Measurements from ENCODE around the gene WBP2.

WBP2 gene

DNA sequence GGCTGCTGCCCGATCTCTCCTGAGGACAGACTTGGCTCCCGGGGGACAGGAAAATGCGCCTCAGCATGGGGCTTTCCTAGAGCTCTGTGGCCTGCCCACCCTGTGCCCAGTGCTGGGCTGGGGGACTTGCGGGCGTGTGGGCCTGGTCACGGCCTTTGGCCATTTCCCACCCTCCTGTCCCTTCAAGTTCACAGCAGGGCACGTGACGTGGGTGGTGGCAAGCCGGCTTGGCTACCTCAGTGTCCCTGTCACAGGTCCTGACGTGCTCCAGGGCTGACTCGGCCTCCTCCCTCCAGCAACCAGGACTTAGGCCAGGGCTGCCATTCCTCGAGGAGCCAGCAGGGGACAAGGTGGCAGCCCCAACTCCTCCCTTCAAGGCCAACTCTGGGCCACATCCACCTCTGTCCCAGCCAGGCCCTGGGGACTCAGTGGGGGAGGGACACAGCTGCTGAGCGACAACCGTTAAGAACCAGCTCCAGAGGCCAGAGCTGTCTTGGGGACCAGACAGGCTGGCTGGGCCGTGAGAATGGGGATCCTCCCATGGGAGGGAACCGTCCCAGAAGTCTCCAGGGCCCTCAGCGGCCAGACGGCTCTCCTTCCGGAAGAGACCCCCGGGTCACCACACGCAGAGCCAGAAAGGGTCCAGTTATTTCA, 9.9 kb downstream of the WBP2 start:
- peak; percentile 64 to 67 for DNase-seq (ENCODE audit: low read depth in 2 of 2)

DNA sequence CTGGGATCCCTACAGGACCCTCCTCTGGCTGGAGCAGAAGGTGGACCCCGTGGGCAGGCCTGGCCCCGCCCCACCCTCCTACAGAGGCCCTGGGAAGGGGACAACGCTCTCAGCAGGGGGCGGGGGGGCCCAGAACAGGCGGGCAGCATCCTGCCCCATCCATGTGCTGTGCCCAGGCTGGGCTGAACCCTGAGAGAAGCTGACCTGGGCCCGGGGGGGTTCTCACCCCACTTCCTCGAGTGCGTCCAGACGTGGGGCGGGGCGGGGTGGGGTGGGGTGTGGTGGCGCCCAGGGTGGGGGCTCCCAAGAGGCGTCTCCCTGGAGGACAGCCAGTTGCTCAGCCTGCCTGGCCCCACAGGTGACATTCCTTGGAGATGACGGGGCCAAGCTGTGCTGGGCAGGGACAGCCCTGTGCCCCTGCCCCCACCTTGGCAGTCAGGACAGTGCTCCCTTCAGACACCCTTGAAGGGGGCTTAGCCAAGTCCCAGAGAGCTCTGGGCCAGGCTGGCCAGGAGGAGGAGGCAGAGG, 10.5 kb downstream of the WBP2 start:
- DNase-seq (ENCODE audit: low read depth in 2 of 2), result no peak

GRCh38 chr17:75843577-75844529, 11.3 kb downstream of the WBP2 start, which contains the start of gene UNC13D:
Gene UNC13D, minus strand, starts transcription at chr17:75844404. Its CDS starts 67 bp downstream, at chr17:75844337.
- no peak for DNase-seq (ENCODE audit: low read depth in 2 of 2)

GRCh38 chr17:75842963-75843576, 12.1 kb downstream of the WBP2 start:
- DNase-seq (ENCODE audit: low read depth in 2 of 2), result no peak

- DNase-seq (ENCODE audit: low read depth in 2 of 2), result no peak
Measured at GRCh38 chr17:75842411-75842810, 12.7 kb downstream of the WBP2 start.

- DNase-seq (ENCODE audit: low read depth in 2 of 2), result no peak
Measured at GRCh38 chr17:75840799-75841164, 14.4 kb downstream of the WBP2 start.

GRCh38 chr17:75839942-75840798, 15.0 kb downstream of the WBP2 start:
- no peak for DNase-seq (ENCODE audit: low read depth in 2 of 2)

DNA sequence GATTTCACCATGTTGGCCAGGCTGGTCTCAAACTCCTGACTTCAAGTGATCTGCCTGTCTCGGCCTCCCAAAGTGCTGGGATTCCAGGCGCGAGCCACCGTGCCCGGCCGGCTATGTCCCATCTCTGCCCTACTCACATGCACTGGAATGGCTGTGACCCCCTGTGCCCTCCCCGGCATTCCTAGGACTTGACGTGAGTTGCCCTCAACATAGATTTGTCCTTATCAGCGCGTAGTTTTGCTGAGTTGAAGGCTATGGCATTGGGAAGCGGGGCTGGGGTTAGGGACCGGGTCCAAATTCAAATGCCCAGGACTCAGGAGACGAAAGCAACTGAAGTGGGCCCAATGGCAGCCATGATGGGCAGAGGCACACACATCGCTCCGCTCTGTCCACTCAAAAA, 16.7 kb downstream of the WBP2 start:
- no peak for DNase-seq (ENCODE audit: low read depth in 2 of 2)

GRCh38 chr17:75837899-75838298, 17.2 kb downstream of the WBP2 start:
- no peak for DNase-seq (ENCODE audit: low read depth in 2 of 2)

DNA sequence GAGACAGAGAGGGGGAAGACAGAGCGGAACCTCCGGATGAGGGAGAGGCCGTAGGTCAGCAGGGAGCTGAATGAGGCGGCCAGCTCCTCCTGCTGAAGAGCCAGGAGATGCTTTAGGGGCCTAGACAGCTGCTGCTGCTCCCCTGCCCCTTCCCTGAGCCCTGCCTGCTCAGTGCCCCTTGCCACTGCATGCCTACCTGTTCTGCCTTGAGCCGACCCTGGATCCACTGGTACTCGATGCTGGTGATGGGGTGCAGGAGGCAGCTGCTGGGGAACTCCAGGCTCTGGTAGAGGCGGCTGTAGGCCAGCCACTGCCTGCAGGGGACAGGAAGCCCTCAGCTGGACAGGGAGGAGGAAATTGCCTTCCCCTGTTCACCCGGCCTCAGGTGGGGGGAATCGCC, 18.5 kb downstream of the WBP2 start:
- no peak for DNase-seq (ENCODE audit: low read depth in 2 of 2)

GRCh38 chr17:75835654-75835987, 19.5 kb downstream of the WBP2 start:
- DNase-seq (ENCODE audit: low read depth in 2 of 2), result no peak

DNA sequence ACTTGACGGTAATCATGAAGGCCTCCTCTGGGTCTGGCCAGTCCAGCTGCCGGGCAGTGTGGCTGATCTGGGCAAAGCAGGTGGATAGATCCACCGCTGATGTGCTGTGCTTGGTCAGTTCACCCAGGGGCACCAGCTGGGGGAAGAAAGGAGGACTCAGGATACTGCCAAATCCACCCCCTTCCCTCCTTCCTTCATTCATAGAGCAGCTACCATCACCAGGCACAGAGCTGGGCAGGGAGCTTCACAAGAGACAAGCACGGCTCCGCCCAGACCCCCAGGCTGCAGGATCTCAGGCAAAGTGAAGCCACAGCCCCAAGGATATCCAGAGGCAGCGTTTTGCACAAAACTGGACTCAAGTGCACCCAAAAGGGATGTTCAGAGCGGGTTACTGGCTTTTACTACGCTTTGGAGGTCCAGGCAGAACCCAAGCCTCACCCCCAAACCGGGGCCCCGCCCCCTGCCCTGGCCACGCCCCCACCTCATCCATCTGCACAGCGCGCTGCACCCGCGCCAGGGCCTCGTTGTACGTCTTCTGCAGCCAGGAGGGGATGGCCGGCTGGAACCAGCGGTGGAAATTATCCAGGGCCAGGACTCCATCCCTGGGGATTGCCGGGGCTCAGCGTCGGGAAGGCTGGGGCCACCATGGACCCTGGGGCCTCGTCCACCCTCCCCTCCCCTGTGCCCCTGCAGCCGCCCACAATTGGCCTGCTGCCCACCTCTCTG, 20.0 kb downstream of the WBP2 start:
- no peak for DNase-seq (ENCODE audit: low read depth in 2 of 2)

- DNase-seq (ENCODE audit: low read depth in 2 of 2), result no peak
Measured at GRCh38 chr17:75834279-75834920, 20.7 kb downstream of the WBP2 start.

- DNase-seq (ENCODE audit: low read depth in 2 of 2), result no peak
Measured at GRCh38 chr17:75832652-75833400, 22.3 kb downstream of the WBP2 start.

DNA sequence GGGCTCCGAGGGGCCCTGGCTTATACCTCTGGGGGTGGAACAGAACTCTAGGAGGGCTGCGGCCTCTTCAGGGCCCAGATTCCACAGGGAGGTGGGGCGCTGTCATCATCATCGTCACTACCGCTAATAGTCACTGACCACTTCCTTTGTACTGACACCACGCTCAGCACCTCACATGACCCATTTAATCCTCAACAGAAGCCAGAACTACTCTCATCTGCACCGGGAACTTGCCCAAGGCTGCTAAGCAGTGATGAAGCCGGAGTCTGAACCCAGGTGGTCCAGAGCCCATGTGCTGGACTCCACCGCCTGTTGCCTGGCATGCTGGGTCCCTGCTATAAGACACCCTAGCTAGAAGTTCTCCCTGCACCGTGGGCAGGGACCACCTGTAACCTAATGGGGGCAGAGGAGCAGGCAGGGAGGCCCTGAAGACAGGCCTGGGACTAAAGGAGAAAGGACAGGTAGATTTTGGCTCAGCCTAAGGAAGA, 22.9 kb downstream of the WBP2 start:
- DNase-seq (ENCODE audit: low read depth in 2 of 2), result peak in 1 of 2 donors; percentile 41

GRCh38 chr17:75831032-75831571, 24.0 kb downstream of the WBP2 start:
- DNase-seq (ENCODE audit: low read depth in 2 of 2), result no peak

DNA sequence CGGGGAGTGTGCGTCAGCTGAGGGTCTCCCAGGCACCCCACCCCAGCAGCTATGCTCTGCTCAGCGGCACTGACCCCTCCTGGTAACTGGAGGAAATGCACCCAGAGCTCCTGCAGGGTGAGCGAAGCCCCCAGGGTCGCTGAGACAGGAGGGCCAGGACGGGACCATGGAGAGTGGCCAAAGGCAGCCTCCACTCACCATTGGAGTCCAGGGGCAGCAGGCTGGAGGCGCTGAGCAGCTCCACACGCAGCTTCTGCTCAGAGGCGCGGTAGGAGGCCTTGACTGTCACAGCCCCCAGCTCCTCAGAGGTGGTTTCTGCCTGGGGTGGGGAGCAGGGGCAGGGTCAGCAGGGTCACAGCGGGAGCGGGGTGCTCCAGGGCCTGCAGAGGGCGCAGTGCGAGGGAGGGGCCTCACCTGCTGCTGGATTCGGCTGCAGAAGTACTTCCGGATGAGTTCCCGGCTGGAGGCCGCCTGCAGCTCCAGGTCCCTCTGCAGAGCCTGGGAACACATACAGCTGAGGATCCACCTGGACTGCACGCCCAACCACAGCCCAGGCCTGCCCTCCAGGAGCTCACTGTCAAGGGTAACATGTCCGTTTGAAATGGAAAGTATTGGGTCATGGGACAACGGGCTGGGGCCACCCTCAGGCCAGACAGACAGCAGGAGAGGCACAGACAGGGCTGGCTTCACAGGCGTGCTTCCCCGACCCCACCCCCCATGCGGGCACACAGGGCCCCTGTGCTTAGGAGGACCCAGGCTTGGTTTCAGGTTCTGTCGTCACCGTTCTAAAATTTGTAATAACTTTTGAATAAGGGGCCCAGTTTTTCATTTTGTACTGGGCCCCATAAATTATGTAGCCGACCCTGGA, 24.7 kb downstream of the WBP2 start:
- peak in 1 of 2 donors; percentile 26 for DNase-seq (ENCODE audit: low read depth in 2 of 2)

DNA sequence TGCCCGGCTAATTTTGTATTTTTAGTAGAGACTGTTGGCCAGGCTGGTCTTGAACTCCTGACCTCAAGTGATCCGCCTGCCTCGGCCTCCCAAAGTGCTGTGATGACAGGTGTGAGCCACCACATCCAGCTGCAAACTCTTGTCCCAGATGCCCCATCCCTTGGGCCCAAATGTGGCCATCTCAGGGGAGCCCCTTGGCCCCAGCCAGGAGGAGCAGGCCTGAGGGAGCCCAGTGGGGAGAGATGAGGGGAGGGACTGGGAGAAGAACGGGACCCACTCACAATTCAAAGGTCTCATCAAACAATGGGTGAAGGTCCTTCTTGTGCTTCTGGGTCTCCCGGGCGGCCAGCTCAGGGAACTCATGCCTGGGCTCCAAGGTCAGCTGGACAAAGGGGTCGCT, 25.4 kb downstream of the WBP2 start:
- DNase-seq (ENCODE audit: low read depth in 2 of 2), result no peak

Data from stimulated activated CD4-positive, alpha-beta T cell treated with anti-CD3 and anti-CD28 coated beads, Interleukin-15, amount 100 ng/mL, for 48 hours (primary cell).